ENCODE measurements around the gene TBC1D22A.

Gene TBC1D22A

GRCh38 chr22:47199261-47199978, 437.0 kb downstream of the TBC1D22A start:
- no peak for DNase-seq

DNA sequence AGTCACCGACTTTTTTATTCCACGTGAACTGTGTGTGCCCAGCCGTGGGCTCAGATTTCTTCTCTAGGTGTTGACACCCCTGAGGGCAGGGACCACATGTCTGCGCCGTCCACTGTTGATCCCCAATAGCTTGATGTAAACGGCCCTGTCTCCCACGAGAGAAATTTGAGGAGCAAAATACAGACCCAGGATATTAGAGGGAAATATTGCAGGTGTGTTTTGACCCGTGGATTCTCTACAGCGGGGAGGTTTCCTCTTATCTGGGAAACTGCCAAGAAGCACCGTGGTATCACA, 437.5 kb downstream of the TBC1D22A start:
- no peak for DNase-seq

GRCh38 chr22:47200273-47201051, 438.0 kb downstream of the TBC1D22A start:
- DNase-seq, result no peak

DNA sequence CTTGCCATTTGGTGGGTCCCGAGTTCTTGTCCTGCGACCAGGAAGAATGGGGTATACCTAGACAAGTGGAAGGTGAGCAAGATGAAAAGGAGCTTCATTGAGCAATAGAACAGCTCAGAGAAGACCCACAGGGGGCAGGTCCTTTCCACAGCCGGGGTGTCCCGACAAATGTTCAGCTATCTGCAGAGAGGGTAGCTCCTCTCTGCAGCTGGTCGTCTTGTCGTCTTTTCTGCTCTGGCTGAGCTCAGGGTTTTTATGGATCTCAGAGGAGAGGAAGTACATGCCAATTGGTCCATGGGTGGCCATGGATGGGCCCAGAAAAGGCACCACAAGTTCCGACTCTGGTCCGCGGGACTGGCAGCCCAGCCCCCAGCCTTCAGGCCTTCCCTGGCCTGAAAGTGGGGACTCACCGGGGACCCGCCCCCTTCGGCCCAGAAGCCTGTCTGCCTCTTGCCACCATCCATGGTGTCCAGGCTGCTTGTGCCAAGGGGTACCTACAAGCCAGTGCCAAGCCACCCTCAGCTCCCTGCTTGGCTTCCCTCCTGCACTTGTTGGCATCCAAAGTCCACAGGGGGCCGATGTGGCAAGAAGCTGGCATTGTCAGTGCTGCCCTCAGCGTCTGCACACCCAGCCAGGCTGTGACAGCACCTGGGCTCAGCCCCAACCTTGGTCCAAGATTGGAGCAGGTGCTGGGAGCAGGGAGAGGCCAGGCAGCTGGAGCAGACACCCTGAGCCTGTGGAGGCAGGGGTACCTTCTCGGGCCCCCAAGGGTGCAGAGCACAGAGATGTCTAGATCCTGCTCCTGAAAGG, 438.9 kb downstream of the TBC1D22A start:
- DNase-seq, result no peak

- no peak for DNase-seq
Measured at GRCh38 chr22:47201996-47202818, 439.8 kb downstream of the TBC1D22A start.

GRCh38 chr22:47202819-47203553, 440.5 kb downstream of the TBC1D22A start:
- no peak for DNase-seq

DNA sequence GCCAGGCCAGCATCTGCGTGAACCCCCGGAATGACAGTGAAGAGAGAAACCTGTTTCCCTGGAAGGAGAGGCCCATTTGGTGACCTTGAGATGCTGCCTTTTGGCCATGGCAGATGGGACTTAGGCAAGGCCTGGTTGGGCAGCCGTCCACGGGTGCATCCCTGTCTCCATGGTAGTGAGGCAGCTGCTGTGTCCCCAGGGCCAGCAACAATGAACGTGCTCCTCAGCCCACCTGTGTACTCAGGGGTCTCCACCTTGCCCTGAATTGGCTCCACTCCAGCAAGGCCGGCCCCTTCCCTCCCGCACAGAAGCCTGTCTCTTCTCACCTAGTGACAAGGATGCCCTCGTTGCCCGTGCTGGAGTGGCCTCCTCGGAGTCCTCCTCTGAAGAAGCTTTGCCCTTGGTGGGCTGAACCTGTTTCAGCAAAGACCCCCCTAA, 441.1 kb downstream of the TBC1D22A start:
- no peak for DNase-seq

DNA sequence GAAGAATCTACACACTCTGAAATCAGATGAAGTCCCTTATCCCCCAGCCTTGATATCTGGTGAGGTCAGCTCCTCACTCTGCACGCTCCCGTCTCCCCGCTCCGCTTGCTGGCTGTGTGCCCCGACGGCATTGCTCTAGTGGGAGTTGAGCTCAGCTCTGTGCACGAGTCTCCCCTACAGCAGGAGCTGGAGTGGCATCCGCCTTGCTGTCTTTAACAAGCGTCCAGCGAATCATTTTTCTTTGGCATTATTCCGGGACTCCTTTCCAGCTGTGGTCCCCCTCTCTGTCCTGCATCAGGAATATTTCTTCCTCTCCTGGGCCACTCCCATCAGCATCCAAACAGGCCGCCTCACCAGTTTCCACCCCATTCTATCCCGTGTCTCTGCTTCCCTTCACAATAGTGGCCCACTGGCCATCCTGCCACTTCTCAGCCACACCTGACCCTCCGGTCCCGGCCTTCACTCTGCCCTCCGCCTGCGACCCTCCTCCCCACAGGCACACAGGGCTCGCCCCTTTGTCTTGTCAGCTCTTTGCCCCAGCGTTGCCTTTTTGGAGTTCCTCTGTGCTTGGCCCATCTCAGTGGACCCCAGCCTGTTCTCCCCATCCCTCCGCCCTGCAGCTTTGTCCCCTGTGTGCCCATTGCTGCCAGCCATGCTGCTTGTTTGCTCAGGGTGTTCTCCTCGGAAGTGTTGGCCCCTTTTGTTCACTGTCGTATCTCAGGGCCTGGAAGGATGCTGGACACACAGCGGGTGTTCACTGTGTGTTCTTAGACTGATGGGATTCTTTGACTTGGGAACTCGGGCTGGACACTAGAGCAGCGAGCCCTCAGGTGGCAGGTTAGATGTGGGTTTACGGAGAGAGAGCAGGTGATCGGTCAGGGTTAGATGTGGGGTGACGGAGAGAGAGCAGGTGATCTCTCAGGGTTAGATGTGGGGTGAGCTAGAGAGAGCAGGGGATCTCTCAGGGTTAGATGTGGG, 441.8 kb downstream of the TBC1D22A start:
- DNase-seq, result no peak

DNA sequence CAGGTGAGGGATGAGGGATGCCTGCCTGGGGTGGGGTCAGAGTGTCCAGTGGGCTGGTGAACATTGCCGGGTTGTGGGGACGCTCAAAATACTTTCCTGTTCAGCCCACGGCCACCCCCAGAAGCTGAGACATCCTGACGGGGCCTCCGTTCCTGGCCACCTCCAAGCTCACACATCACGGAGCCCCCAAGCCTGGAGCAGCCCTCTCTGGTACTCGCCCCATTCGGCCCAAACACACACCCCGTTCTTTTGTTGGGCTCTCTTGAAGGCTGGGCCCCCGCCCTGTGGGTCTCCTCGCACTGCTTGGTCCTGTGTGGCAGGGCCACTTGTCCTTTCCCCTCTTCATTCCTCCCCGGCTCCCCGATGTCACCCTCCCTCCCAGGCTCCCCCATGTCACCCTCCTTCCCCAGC, 442.6 kb downstream of the TBC1D22A start:
- DNase-seq, result no peak

GRCh38 chr22:47205554-47205953, 443.1 kb downstream of the TBC1D22A start:
- DNase-seq, result no peak

DNA sequence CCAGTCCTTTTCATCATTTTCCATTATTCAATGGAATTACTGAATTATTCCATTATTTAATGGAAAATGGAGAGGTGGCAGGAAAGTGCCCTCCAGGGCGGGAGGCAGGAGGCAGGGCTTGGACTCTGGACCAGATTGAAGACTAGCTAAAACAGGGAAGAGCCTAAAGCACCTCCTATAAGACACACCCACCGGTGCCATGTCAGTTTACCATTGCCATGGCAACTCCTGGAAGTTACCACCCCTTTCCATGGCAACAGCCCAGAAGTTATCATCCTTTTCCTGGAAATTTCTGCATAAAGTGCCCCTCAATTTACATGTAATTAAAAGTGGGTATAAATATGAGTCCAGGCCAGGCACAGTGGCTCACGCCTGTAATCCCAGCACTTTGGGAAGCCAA, 443.7 kb downstream of the TBC1D22A start:
- DNase-seq, result no peak

- DNase-seq, result no peak
Measured at GRCh38 chr22:47206666-47207218, 444.3 kb downstream of the TBC1D22A start.

GRCh38 chr22:47207387-47207786, 444.9 kb downstream of the TBC1D22A start:
- no peak for DNase-seq

DNA sequence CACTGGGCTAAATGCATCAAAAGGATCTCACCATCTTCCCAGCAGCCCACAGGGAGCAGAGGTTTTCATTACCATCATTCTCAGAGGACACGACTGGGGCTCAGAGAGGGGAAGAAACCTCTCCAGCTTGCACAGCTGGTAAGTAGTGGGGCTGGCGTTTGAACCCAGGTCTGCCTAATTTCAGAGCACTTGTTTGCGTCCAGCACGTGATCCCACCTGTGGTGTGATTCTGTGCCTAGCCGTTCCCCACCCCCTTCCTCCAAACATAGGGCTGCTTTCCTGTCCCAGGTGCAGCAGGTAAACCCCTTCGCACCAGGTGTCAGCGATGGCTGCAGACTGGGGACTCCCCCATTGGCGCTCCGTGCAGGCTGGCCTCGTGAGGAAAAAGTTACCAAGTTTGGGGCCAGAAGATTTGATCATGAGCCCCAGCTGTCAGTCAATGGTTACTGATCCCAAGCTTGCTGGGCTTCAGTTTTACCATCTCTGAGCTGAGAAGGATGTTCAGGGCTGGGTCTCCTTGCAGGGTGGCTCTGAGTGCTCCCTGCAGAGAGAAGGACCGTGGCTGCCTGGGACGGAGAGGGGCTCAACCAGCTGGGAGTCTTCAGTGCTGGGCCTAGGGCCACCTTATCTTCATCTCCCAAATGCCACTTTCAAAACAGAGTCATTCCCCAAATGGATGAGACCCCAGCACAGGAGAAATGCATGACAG, 445.6 kb downstream of the TBC1D22A start:
- no peak for DNase-seq

DNA sequence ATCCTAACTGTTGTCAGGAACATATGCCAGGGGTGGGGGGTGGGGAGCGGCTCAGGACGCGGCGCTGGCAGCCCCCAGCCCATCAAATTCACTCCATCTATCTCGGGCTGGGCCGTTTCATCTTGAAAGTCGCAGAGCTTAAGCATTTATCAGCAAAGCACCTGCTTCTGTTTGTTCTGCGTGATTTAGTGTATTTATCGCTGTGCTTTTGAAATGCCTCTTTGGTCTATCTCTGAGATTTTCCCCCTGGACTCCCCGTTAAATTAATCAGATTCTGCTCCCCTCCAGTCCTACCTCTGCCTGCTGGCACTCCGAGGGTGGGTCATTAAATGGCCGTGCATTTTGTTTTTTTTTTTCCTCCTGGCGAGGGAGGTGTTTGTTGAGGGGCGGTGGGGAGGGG, 446.2 kb downstream of the TBC1D22A start:
- no peak for DNase-seq

DNA sequence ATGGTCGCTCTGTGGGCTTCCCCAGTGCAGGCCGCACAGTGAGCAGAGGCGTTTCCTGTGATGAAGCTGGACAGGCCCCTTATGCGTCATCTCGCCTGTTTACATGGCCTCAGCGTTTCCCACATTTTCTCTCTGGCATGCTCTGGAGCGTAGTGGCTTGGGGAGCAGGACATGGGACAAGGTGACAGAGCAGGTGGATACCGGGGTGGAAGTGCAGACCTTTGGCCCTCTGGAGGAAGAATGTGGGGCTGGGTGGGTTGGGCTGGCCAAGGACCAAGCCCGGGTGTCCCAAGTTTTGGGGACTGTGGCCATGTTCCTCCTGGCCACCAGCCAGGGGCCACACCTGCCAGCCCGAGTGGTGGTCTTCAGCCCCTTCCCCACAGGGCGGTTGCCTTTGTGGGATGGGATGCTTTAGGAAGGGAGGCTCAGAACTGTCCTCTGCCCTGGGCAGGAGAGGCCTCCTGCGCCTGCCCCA, 446.6 kb downstream of the TBC1D22A start:
- DNase-seq, result no peak

DNA sequence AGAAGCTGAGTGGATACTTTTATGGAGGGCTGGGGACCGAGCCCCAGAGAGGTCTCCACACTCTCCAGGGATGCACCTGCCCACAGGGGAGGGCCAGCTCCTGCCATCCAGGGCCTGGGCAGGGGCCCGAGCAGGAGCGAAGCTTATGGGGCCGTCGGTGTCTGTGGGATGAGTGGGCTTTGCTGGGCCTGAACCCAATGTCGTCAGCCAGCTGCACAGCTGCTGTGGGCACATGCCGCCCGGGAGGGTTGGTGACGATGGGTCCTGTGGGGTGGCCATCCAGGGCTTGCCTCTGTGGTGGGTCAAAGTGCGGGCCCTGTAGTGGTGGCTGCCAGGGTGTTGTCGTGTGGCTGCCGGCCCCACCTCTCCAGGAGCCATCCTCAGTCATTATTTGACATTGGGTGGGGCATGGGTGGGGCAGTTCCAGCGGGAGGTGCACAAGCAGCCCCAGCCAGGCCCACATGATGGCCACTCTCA, 447.1 kb downstream of the TBC1D22A start:
- no peak for DNase-seq

- no peak for DNase-seq
Measured at GRCh38 chr22:47210112-47210657, 447.7 kb downstream of the TBC1D22A start.

GRCh38 chr22:47210686-47211085, 448.2 kb downstream of the TBC1D22A start:
- no peak for DNase-seq
